ENCODE data around the gene CFAP97D1. TPM values are rescaled to one million over a fixed set of nuclear protein-coding genes. Genes with fewer than 3 reads are reported as not detected.

The CFAP97D1 gene
- total and polyA plus RNA-seq, 2 experiments from 2014 or later = 0.07 to 0.10 TPM

DNA sequence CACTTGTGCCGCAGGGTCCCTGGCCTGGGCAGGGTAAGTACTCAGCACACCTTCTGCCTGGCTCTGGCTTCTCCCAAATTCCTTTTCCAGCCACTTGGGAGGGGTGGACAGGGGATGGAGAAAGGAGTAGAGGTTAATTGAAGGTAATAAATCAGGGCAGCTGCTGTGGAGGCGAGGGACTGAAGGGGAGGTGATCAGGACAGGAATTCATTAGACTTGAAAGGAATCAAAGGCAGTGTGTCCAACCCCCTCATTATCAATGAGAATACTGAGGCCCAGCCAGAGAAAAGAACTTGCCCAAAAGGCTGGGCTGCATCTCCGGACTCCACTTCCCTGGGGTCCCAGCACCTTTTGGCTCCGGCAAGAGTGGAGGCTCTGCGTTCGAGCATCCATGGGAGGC, 24.0 kb upstream of the CFAP97D1 start:
- Mint-ChIP-seq H3K4me1 (peaks cover 42% of the 10 kb centered on the region), H3K9me3 (no peaks in the 10 kb centered on the region), H3K4me3 (peak overlapping the region; percentile 64; the same call in 2 of the 3 replicates), H3K36me3 (ENCODE audit: low read depth) (no peaks in the 10 kb centered on the region), H3K27ac (no peak overlapping the region), H3K27me3 (ENCODE audit: insufficient read depth, low read depth, poor library complexity) (peaks cover 22% of the 10 kb centered on the region)
- H3F3A ChIP-seq (replicated peaks; ENCODE audit: low read depth) = peaks cover 7% of the 10 kb centered on the region; the same call in 1 of the 2 replicates
- peaks cover 25% of the 10 kb centered on the region for H3K4me1 ChIP-seq (ENCODE audit: insufficient read depth)
- 0 out of 2 replicates have a peak overlapping the region, but pooled peaks have one; percentile 100 for H2AFZ ChIP-seq
- no peak for ATAC-seq
- no peaks in the 10 kb centered on the region for H3K36me3 ChIP-seq (ENCODE audit: insufficient read depth)
- H3K4me3 ChIP-seq = no peak overlapping the region
- peak overlapping the region; percentile 82; the same call in 1 of the 2 replicates for H3K4me2 ChIP-seq
- no peak for TF ChIP-seq NANOG (IDR thresholded peaks at IDR 0.05; ENCODE audit: borderline replicate concordance)
- no peak for TF ChIP-seq CREB1 (CRISPR knock-in tag; IDR thresholded peaks at IDR 0.05; ENCODE audit: low read depth)
- TF ChIP-seq ZNF114 (CRISPR knock-in tag; IDR thresholded peaks at IDR 0.05) = no peak
- TF ChIP-seq ZNF331 (CRISPR knock-in tag; IDR thresholded peaks at IDR 0.05; ENCODE audit: low read depth) = no peak
- TF ChIP-seq STAT1 (IDR thresholded peaks at IDR 0.05; ENCODE audit: unreplicated experiment) = no peak
- TF ChIP-seq, protein P1, sequence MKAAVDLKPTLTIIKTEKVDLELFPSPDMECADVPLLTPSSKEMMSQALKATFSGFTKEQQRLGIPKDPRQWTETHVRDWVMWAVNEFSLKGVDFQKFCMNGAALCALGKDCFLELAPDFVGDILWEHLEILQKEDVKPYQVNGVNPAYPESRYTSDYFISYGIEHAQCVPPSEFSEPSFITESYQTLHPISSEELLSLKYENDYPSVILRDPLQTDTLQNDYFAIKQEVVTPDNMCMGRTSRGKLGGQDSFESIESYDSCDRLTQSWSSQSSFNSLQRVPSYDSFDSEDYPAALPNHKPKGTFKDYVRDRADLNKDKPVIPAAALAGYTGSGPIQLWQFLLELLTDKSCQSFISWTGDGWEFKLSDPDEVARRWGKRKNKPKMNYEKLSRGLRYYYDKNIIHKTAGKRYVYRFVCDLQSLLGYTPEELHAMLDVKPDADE (IDR thresholded peaks at IDR 0.05) = no peak
- TF ChIP-seq JUNB (IDR thresholded peaks at IDR 0.05; ENCODE audit: unreplicated experiment) = no peak
- TF ChIP-seq EZH2 (IDR thresholded peaks at IDR 0.05; ENCODE audit: low read depth, unreplicated experiment) = no peak
- no peak for TF ChIP-seq POLR2AphosphoS5 (IDR thresholded peaks at IDR 0.05; ENCODE audit: low read depth)
- TF ChIP-seq, protein P2, sequence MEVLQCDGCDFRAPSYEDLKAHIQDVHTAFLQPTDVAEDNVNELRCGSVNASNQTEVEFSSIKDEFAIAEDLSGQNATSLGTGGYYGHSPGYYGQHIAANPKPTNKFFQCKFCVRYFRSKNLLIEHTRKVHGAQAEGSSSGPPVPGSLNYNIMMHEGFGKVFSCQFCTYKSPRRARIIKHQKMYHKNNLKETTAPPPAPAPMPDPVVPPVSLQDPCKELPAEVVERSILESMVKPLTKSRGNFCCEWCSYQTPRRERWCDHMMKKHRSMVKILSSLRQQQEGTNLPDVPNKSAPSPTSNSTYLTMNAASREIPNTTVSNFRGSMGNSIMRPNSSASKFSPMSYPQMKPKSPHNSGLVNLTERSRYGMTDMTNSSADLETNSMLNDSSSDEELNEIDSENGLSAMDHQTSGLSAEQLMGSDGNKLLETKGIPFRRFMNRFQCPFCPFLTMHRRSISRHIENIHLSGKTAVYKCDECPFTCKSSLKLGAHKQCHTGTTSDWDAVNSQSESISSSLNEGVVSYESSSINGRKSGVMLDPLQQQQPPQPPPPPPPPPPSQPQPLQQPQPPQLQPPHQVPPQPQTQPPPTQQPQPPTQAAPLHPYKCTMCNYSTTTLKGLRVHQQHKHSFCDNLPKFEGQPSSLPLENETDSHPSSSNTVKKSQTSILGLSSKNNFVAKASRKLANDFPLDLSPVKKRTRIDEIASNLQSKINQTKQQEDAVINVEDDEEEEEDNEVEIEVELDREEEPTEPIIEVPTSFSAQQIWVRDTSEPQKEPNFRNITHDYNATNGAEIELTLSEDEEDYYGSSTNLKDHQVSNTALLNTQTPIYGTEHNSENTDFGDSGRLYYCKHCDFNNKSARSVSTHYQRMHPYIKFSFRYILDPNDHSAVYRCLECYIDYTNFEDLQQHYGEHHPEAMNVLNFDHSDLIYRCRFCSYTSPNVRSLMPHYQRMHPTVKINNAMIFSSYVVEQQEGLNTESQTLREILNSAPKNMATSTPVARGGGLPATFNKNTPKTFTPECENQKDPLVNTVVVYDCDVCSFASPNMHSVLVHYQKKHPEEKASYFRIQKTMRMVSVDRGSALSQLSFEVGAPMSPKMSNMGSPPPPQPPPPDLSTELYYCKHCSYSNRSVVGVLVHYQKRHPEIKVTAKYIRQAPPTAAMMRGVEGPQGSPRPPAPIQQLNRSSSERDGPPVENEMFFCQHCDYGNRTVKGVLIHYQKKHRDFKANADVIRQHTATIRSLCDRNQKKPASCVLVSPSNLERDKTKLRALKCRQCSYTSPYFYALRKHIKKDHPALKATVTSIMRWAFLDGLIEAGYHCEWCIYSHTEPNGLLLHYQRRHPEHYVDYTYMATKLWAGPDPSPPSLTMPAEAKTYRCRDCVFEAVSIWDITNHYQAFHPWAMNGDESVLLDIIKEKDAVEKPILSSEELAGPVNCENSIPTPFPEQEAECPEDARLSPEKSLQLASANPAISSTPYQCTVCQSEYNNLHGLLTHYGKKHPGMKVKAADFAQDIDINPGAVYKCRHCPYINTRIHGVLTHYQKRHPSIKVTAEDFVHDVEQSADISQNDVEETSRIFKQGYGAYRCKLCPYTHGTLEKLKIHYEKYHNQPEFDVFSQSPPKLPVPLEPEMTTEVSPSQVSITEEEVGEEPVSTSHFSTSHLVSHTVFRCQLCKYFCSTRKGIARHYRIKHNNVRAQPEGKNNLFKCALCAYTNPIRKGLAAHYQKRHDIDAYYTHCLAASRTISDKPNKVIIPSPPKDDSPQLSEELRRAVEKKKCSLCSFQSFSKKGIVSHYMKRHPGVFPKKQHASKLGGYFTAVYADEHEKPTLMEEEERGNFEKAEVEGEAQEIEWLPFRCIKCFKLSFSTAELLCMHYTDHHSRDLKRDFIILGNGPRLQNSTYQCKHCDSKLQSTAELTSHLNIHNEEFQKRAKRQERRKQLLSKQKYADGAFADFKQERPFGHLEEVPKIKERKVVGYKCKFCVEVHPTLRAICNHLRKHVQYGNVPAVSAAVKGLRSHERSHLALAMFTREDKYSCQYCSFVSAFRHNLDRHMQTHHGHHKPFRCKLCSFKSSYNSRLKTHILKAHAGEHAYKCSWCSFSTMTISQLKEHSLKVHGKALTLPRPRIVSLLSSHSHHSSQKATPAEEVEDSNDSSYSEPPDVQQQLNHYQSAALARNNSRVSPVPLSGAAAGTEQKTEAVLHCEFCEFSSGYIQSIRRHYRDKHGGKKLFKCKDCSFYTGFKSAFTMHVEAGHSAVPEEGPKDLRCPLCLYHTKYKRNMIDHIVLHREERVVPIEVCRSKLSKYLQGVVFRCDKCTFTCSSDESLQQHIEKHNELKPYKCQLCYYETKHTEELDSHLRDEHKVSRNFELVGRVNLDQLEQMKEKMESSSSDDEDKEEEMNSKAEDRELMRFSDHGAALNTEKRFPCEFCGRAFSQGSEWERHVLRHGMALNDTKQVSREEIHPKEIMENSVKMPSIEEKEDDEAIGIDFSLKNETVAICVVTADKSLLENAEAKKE (CRISPR knock-in tag; IDR thresholded peaks at IDR 0.05) = no peak
- TF ChIP-seq, protein P3, sequence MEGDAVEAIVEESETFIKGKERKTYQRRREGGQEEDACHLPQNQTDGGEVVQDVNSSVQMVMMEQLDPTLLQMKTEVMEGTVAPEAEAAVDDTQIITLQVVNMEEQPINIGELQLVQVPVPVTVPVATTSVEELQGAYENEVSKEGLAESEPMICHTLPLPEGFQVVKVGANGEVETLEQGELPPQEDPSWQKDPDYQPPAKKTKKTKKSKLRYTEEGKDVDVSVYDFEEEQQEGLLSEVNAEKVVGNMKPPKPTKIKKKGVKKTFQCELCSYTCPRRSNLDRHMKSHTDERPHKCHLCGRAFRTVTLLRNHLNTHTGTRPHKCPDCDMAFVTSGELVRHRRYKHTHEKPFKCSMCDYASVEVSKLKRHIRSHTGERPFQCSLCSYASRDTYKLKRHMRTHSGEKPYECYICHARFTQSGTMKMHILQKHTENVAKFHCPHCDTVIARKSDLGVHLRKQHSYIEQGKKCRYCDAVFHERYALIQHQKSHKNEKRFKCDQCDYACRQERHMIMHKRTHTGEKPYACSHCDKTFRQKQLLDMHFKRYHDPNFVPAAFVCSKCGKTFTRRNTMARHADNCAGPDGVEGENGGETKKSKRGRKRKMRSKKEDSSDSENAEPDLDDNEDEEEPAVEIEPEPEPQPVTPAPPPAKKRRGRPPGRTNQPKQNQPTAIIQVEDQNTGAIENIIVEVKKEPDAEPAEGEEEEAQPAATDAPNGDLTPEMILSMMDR (conservative IDR thresholded peaks at IDR 0.05; ENCODE audit: low read depth in 2 of 2) = no peak
- TF ChIP-seq, protein P4, sequence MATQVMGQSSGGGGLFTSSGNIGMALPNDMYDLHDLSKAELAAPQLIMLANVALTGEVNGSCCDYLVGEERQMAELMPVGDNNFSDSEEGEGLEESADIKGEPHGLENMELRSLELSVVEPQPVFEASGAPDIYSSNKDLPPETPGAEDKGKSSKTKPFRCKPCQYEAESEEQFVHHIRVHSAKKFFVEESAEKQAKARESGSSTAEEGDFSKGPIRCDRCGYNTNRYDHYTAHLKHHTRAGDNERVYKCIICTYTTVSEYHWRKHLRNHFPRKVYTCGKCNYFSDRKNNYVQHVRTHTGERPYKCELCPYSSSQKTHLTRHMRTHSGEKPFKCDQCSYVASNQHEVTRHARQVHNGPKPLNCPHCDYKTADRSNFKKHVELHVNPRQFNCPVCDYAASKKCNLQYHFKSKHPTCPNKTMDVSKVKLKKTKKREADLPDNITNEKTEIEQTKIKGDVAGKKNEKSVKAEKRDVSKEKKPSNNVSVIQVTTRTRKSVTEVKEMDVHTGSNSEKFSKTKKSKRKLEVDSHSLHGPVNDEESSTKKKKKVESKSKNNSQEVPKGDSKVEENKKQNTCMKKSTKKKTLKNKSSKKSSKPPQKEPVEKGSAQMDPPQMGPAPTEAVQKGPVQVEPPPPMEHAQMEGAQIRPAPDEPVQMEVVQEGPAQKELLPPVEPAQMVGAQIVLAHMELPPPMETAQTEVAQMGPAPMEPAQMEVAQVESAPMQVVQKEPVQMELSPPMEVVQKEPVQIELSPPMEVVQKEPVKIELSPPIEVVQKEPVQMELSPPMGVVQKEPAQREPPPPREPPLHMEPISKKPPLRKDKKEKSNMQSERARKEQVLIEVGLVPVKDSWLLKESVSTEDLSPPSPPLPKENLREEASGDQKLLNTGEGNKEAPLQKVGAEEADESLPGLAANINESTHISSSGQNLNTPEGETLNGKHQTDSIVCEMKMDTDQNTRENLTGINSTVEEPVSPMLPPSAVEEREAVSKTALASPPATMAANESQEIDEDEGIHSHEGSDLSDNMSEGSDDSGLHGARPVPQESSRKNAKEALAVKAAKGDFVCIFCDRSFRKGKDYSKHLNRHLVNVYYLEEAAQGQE (IDR thresholded peaks at IDR 0.05; ENCODE audit: unreplicated experiment) = no peak
- TF ChIP-seq EZH2phosphoT487 (IDR thresholded peaks at IDR 0.05; ENCODE audit: unreplicated experiment) = no peak
- no peak for DNase-seq (ENCODE audit: low spot score)
- H3K79me2 ChIP-seq (replicated peaks; ENCODE audit: insufficient read depth) = no peaks in the 10 kb centered on the region
- no peaks in the 10 kb centered on the region for H4K20me1 ChIP-seq (replicated peaks; ENCODE audit: insufficient read depth)
- H3K9me2 ChIP-seq (ENCODE audit: insufficient read depth) = no peaks in the 10 kb centered on the region
- no peak overlapping the region for H3K27ac ChIP-seq (ENCODE audit: low read depth)
- peaks cover 30% of the 10 kb centered on the region for H3K27me3 ChIP-seq (ENCODE audit: insufficient read depth)

All from GM23338 (cell line).